Measurements from ENCODE around the gene ECE1.

The ECE1 gene

GRCh38 chr1:21325231-21325718 lies 35.0 kb upstream of the ECE1 start:
- DNase-seq = no peak

DNA sequence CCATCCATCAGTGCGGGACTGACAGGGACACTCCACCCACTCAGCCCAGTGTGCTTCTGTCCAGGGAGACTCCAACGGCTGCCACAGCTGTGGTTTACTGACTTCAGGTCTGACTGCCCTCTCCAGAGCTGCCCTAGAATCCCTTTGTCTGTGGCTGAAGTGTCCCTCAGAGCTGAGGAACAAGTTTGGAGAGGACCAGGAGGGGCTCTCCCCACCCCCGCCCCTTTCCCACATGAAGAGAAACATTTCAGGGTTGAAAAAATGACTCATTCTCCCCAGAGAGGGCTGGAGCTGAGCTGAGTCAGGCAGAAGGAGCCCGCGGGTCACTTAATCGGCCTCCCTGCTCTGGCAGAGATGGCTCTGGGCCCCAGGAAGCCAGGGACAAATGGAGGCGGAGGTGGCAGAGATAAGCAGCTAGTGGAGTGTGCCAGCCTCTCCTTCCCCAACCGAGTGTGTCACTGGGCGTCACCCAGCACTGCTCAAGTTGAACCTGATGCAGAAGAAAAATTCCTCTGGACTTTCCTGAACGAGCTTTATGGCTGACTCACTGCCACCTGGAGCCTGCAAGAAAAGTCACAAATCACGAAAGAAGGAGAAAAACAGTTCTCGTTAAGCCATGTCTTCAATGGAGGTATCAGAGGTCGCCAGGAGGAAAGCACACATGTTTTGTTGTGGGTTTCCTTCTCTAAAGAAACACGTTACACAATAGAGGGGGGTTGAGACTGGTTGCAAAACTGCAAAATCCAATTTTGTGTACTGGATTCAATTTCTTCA lies 34.3 kb upstream of the ECE1 start:
- DNase-seq = no peak

GRCh38 chr1:21323091-21323490 lies 32.8 kb upstream of the ECE1 start:
- no peak for DNase-seq

- DNase-seq = no peak
Observed at GRCh38 chr1:21322681-21323016, 32.4 kb upstream of the ECE1 start.

DNA sequence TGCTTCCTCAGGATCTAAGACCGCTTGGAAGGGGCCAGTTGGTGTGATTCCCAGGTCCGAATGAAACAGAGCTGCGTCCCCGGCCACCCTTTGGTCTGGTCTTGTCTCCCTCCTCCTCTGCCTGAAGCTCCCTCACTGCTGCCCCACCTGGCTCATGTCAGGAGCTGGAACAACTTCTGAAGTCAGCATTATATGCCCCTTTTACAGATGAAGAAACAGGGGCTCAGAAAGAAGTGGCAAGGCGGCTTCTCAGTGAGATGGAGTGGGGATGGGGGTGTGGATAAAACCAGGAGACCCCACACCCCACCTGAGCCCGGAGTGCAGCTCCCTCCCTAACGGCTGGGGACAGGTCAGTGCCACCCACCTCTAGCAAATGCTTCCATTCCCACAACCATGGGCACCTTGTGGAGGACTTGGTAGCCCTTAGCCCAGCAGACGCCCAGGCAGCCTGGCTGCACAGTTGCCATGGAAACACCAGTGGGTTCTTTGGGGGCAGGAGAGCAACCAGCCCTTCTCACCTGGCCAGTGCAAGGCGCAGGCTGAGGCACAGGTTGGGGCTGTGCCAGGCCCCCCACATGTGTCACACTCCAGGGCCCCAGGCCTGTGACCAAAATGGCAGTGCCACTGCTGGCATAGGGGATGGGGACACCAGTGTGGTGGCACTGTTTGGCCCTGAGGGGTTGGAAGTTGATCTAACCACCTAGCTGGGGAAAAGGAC lies 31.9 kb upstream of the ECE1 start:
- DNase-seq = no peak

GRCh38 chr1:21320410-21321108 lies 30.3 kb upstream of the ECE1 start:
- no peak for DNase-seq

GRCh38 chr1:21319447-21320407 lies 29.5 kb upstream of the ECE1 start:
- no peak for DNase-seq

- DNase-seq = no peak
Observed at GRCh38 chr1:21318714-21319159, 28.5 kb upstream of the ECE1 start.

DNA sequence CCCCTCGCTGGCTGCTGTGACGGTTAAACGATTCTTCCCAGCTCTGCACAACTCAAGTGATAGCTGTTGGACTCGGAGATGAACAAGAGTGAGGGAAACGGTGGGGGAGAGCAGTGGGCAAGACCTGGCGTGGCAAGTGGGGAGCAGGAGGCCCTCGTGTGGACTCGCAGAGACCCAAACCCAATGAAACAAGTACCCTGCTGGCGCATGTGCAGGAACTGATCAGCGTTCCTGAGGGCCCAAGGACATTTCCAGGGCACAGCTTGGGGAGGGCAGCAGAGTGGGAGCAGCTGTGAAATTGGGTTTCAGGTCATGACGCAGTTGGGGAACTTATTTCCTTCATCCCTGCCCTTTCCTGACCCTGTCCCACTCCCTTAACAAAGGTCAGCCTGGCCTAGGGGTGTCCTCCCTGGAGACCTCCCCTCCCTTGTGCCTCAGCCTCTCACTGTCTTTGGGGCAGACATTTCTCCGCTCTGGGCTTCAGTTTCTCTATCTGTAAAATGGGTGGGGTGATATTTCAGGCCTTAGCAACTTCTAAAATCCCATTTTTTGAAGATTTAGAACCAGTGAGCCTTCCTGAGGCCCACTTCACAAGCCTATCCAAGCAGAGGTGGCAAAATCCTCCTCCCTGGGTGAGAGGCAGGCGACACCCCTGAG lies 27.9 kb upstream of the ECE1 start:
- DNase-seq = no peak

DNA sequence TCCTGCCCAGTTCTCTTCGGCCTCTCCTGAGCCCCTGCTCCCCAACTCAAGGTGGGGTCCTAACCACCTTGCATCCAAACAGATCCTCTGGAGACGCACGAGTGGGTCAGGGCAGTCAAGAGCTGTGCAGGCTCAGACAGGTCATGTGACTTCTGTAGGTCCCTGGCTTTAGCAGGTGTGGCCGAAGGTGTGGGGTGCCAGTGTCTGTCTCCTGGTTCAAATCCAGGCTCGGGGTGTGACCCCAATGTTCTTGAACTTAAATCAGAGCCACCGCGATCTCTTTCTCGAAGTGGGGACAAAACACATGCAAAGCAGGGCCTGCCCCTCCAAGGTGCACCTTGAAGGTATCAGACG lies 27.4 kb upstream of the ECE1 start:
- no peak for DNase-seq

DNA sequence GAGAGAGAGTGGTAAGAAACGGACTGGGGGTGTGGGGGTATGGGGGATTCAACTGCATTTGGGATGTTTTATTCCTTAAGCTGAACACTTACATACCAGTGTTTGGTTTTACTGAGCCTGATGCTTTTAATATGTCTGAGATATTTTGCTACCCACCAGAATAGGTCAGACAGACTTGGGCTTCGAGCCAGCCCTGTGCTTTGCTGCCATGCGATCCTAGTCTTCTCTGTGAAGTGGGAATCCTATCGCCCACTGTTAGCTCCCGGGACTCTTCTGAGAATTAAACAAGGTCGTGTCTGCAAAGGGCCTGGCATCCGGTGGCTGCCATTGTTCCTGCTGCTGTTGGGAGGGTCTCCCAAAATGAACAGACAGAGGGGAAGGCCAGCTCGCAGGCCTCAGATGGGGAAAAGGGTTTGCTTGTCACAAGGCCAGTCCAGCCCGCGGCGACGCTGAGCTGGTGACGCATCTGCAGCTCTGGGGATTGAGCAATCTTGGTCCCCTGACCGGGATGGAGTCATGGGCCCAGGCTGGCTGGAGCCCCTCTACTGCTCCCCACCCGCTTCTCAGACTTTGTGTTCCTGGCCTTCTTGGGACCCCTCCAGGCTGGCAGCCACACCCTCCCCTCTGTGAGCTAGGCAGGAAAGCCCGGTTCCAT lies 26.9 kb upstream of the ECE1 start:
- no peak for DNase-seq

GRCh38 chr1:21314743-21315396 lies 24.6 kb upstream of the ECE1 start:
- no peak for DNase-seq

DNA sequence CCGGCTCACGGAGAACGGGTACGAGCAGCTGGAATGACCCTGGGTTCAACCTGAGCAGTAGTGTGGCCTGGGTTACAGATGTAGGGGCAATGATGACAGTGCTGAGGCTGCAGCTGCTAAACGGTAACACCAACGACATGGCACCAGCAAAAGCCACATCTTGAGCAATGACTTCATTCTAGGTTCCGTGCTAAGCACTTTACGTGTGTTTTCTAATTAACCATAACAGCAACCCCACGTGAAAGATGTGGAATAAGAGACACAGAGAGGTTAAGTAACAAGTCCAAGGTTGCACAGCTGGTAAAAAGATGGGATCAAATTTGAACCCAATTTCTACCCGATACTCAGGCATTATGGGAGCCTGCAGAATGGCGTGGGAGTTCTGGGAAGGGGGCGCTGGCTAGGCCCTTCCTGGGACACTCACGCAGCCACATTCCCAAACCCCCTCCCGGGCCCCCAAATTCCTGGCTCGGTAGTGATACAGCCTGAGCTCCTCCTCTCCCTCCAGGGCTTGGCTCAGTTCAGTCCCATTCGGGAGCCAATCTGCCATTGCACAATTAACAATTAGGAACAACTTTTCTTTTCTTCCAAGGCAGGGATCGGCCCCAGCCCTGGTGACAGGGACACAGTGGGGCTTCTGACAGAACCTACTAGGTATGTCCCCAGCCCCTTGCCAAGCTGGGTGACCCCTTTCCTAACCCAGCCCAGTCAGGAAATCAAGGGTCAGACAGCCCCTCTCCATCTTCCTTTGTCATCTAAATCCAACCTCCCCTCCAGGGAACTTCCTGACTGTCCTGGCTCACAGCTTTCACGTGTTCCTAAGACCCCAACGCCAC lies 23.8 kb upstream of the ECE1 start:
- DNase-seq = no peak

- DNase-seq = no peak
Observed at GRCh38 chr1:21313203-21313885, 23.1 kb upstream of the ECE1 start.

DNA sequence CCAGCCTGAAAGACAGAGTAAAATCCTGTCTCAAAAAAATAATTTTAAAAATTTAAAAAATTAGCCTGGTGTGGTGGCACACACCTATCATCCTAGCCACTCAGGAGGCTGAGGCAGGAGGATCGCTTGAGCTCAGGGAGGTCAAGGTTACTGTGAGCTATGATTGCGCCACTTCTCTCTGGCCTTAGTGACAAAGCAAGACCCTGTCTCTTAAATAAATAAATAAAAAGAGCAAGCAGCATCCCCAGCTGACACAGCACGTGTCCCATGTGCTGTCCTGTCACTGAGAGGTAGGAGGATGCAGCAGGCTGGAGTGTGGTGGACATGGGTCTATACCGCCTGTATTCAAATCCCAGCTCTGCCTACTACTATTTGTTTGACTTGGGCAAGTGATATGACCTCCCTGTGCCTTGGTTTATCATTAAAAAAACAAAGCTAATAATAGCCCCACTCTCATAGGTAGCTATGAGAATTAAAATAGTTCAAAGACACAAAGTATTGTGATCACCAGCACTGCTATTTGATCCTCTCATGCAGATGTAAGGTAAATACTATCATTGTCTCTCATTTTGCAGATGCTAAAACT lies 22.2 kb upstream of the ECE1 start:
- no peak for DNase-seq

DNA sequence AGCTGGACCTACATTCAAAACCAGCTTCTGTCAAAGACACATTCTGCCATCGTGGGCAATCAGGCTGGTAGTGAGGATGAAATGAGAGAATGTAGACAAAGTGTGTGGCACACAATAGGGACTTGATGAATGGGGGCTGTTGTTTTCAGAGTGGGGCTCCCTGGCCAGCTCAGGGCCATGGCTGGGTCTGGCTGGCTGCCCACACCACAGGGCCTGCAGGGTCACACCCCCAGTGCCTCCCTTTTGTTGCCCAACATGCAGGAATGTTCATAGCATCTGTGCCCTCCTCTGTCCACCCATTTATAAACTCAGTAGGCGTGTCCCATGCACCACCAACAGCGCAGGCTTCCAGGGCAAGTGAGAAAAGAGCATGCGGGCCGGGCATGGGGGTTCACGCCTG lies 20.8 kb upstream of the ECE1 start:
- no peak for DNase-seq

GRCh38 chr1:21308847-21309652 lies 18.8 kb upstream of the ECE1 start:
- no peak for DNase-seq

- no peak for DNase-seq
Observed at GRCh38 chr1:21308330-21308729, 18.1 kb upstream of the ECE1 start.

Measured in NCI-H1105 treated with DMSO at 0.1 percent for 48 hours (cell line).